Measurements from ENCODE around the gene FIGLA.
"Not testable (repeated sequence)": the region's sequence is repeated elsewhere in the genome, so short reads cannot be mapped to it uniquely, and the experiment has no call there.

FIGLA gene

GRCh38 chr2:70744397-70744796 is 46.0 kb downstream of the FIGLA start:
- no peak for DNase-seq (ENCODE audit: low read depth)

GRCh38 chr2:70743677-70744076 is 46.8 kb downstream of the FIGLA start:
- DNase-seq (ENCODE audit: low read depth): no peak

- no peak for DNase-seq (ENCODE audit: low read depth)
Measured at GRCh38 chr2:70743068-70743467, 47.4 kb downstream of the FIGLA start.

GRCh38 chr2:70739492-70739891 is 51.0 kb downstream of the FIGLA start:
- not testable (repeated sequence) for DNase-seq (ENCODE audit: low read depth)

- DNase-seq (ENCODE audit: low read depth): no peak
Measured at GRCh38 chr2:70738159-70738558, 52.3 kb downstream of the FIGLA start.

- DNase-seq (ENCODE audit: low read depth): no peak
Measured at GRCh38 chr2:70735071-70735470, 55.4 kb downstream of the FIGLA start.

- DNase-seq (ENCODE audit: low read depth): no peak
Measured at GRCh38 chr2:70733646-70734180, 56.7 kb downstream of the FIGLA start.

- DNase-seq (ENCODE audit: low read depth): no peak
Measured at GRCh38 chr2:70732766-70733645, 57.4 kb downstream of the FIGLA start.

- DNase-seq (ENCODE audit: low read depth): no peak
Measured at GRCh38 chr2:70730730-70731129, 59.7 kb downstream of the FIGLA start.

GRCh38 chr2:70729647-70730046 is 60.8 kb downstream of the FIGLA start:
- no peak for DNase-seq (ENCODE audit: low read depth)

- DNase-seq (ENCODE audit: low read depth): no peak
Measured at GRCh38 chr2:70728128-70728527, 62.3 kb downstream of the FIGLA start.
